SIG-M5 treated with dmso at 0.1 percent for 504 hours (cell line): ENCODE data around the gene CLRN3.

Source experiments
- DNase-seq: peaks from one replicate; lab custom pipeline; 2025; ENCODE audit not compliant: unreplicated experiment; lab: John Stamatoyannopoulos, UW

The CLRN3 gene

GRCh38 chr10:127875449-127875765, 17.3 kb downstream of the CLRN3 start:
- DNase-seq, result no peak

DNA sequence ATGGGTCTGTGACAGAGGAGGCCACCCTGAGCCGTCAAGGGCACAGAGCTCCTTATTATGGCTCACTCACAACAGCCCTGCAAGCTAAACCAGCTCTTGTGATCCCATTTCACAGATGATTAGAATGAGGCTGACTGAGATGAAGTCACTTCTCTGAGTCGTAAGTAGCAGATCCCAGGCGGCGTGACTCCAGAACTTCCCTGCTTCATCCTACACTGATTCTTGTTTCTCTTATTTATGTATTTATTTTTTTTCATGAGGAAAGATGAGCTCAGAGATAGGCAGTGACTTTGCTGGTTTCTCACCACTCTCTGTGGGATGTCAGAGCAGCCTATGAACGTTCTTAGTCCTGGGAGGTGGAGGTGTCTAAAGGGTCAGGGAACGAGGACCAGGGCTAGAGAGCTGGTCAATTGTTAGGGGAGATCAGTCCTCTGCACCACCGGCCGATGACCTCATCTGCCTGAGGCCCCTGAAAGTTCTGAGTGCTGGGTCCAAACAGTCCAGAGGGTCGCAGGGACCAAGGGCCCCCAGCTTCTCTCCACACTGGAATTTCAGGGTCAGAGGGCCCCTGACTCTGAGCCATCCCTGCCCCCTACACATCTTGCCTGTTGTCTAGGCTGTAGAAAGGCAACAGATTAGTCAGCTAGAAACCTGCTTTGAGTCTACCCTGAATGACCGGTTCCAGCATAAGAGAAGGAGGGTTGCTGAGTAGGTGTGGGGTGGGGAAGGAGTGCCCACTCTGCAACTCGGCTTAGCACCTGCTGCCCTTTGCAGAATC, 17.9 kb downstream of the CLRN3 start:
- DNase-seq, result no peak

DNA sequence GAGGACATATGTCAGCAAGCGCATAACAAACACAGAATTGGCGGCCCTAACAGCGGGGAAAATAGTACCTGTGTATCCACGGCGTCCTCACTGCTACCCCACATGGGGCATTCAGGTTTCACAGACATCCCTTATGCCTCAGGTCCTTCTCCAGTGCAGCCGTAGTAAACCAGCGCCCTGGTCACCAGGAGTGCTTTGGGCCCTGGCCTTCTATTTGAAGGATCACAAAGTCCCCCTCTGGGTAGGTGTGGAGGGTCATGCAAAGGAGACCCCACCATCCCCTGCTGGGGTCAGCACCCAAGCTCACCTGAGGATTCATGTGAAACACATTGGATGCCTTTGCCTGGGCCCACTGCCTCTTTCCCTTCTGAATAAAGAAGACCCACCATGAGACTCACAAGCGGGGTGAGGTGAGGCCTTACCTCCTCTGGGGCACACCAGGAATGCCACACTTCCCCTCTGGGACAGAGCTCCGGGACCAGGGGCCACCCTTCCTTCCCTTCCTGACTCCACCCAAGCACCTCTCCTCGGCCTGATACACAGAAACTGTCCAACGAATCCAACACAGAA, 18.8 kb downstream of the CLRN3 start:
- no peak for DNase-seq

- DNase-seq, result no peak
Observed at GRCh38 chr10:127872871-127873600, 19.7 kb downstream of the CLRN3 start.

DNA sequence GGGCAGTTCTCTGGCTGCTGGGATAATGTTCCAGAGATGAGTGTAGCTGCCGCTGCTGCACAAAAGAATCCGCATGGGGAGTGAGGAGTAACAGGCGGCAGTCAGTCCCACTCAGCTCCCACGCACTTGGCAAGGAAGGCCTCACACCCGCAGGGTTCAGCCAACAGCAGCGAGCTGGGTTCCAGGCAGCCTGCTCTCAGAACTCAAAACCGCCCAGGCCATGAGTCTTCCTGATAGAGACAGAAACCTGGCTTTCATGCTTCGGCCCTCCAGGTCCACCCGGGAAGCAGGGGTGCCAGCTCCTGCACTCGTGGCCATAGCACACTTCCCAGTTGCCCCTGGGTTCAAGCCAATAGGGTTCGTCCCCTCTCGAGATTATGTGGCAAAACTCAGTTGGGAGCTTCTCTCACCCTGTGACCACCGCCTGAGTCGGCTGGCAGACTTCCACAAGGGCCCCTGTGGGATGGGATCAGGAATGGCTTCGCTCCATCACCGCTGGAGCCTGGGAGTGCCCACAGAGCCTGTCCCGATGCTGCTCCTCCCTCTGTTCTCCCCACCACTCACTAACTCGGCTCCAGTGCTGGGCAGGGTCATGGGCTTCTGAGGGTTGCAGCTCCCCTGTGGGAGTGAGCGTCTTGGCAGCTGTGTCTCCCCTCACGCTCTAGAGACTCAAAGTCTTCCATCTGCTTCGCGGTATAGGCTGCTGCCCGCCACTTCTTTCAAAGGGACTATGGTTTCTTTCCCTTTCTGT, 20.6 kb downstream of the CLRN3 start:
- no peak for DNase-seq

- DNase-seq, result no peak
Observed at GRCh38 chr10:127871631-127872010, 21.1 kb downstream of the CLRN3 start.

- DNase-seq, result no peak
Observed at GRCh38 chr10:127869329-127869728, 23.4 kb downstream of the CLRN3 start.

DNA sequence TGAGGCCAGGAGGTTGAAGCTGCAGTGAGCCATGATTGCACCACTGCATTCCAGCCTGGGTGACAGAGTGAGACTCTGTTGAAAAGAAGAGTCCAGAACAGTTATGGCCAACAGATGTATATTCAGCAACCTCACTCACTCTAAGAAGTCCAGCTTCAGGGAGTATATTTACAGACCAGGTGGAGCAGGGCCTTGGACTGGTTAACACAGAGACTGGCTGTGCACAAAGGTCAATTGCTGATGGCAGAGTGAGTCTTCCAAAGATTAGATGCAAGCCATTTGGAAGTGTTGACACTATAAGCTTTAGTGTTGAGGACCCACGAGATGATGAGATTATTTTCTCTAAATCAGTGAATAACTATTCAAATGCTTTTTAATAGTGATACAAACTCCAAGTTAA, 24.9 kb downstream of the CLRN3 start:
- DNase-seq, result no peak

DNA sequence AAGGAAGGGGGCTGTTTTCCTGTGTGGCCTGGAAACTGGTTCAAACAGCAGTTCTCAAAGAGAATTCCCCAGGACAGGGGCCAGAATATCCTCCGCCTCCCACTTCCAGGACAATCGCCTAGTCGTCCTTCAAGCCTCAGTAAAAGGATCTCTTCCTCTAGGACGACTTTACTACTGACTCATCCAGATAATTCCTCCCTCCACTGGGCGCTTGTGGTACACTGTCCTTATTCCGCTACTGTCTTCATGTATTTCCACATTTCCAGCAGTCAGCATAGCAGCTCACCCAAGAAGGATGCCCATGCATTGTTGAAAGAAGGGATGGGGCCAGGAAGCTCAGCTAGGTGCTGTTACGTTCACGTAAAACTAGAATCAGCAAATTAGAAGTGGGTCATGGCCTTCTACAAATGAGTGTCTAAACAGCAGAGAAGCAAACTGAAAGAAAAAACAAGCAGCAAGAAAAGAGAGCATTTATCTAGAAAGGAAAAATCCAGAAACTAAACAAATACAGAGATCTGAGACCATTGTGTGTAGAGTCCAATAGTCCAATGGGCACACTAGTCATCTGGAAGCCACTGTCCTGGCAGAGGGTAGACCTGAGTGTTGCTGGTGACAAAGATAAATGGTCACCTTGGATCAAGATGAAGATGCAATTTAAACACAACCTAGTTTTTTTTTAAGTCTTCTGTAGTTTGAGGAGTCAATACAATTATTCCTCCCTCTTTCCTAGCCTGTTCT, 26.3 kb downstream of the CLRN3 start:
- no peak for DNase-seq

- no peak for DNase-seq
Observed at GRCh38 chr10:127863231-127863825, 29.4 kb downstream of the CLRN3 start.

- no peak for DNase-seq
Observed at GRCh38 chr10:127860592-127860991, 32.1 kb downstream of the CLRN3 start.

- DNase-seq, result no peak
Observed at GRCh38 chr10:127855976-127856375, 36.8 kb downstream of the CLRN3 start.

GRCh38 chr10:127855591-127855881, 37.2 kb downstream of the CLRN3 start:
- no peak for DNase-seq

DNA sequence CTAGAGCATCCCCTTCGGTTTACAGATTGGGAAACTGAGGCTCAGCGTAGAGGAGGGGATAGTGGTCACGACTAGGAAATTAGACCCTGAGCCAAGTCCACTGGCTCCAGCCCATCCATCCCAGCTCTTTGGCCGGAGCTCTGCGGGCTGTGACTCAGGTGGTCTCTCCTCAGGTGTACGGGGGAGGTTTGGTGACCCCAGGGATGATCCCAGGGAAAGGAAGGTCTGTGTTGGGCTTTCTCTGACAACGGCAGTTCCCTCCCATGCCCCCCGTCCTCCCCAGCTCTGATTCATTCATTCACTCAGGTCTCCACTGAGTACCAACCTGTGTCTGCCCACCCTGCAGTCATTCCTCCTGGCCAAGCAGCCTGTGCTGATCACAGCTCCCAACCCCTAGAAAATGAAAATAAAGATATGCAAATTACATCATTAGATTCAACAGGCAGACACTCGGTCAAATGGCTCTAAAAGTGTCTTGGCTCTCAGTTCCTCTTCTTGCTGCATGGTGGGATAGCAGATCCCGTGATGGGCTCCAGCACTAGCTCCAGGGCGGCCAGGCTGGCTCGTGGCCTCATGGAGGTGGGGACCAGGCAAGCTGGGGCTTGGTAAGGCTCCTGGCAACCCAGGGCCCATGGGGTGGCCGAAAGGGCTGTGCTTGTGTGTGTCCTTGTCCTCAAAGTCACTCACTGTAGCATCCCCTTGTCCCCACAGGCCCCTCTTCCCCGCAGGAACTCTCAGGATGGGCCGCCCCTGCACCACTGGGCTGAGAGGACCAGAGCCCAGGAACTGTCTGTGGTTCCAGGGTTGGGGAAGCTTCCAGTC, 37.8 kb downstream of the CLRN3 start:
- peak; percentile 52 for DNase-seq

GRCh38 chr10:127853868-127854768, 38.6 kb downstream of the CLRN3 start:
- DNase-seq, result peak; percentile 48

DNA sequence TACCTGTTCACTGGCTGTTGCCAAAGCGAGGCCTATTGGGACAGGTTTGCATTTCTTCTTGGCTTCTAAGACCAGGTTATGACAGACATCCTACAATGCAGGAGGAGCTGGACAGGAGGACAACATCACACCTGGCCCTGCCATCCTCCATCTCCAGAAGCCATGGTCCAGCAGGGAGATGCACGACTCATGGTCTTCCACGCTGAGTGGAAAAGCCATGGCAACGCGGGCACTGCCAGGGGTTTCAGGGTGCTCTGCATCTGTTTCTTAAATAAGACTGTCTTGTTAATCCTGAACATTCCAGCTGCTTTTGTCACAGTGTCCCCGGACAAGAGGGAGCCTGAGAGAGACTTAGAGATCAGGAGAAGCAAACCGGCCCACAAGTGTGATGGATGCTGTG, 40.3 kb downstream of the CLRN3 start:
- no peak for DNase-seq

DNA sequence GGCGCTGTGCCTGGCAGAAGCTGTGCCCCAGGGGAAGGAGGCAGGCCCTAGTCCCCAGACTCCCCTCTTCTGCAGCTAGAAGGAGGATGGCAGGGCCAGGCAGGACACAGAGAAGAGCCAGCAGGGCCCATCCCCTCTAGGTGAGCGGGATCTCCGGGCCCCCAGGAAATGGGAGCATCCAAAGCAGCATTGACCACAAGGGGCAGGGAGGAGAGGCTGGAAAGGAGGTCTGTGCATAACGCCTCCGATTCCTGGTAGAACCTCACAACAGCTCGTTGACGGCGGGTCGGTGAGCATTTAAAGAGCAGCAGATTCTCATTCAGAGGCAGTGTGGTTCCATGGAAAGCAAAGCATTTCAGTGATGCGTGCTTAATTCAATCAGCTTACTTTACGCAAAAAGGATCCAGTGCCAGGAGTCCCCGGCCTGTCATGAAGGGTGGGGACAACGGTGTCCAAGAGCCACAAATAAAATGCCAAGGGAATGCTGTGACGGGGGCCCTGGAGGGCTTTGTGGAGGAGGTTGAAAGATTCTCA, 41.0 kb downstream of the CLRN3 start:
- no peak for DNase-seq

GRCh38 chr10:127850944-127851343, 41.8 kb downstream of the CLRN3 start:
- DNase-seq, result no peak

DNA sequence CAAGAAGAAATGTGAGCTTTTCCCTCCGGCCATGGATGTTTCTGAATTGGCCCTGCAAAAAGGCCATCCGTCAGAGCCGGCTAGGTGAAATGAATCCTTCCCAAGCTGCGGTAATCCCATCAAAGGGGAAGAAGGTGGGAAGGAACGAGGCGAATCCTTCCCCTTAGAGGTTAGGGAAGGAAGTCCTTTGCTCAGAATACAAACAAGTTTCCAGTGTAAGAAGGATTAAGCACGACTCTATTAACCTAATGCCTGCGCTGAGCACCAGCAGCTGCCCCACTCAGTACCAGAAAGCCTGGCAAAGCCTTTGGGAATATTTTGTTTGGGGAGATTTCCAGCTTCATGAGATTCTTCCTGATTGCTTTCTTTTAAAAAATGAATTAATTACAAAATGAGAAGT, 42.8 kb downstream of the CLRN3 start:
- no peak for DNase-seq
